Effector CD8-positive, alpha-beta T cell (primary cell): ENCODE results near the gene SPDYE3.
"Not testable (repeated sequence)": the region's sequence is repeated elsewhere in the genome, so short reads cannot be mapped to it uniquely, and the experiment has no call there.

Source experiments
- DNase-seq: peaks from one replicate; lab custom pipeline; 2025; lab: John Stamatoyannopoulos, UW

The SPDYE3 gene

GRCh38 chr7:100349757-100350156 is 42.3 kb downstream of the SPDYE3 start:
- no peak for DNase-seq

GRCh38 chr7:100351657-100352058 is 44.2 kb downstream of the SPDYE3 start:
- no peak for DNase-seq

- not testable (repeated sequence) for DNase-seq
Measured at GRCh38 chr7:100352230-100352781, 44.8 kb downstream of the SPDYE3 start.

GRCh38 chr7:100352984-100353684 is 45.6 kb downstream of the SPDYE3 start:
- no peak for DNase-seq

- DNase-seq = no peak
Measured at GRCh38 chr7:100353685-100354330, 46.3 kb downstream of the SPDYE3 start.

GRCh38 chr7:100356416-100357068 is 49.0 kb downstream of the SPDYE3 start:
- no peak for DNase-seq

GRCh38 chr7:100357131-100357561 is 49.6 kb downstream of the SPDYE3 start:
- no peak for DNase-seq

- DNase-seq = no peak
Measured at GRCh38 chr7:100358027-100358856, 50.7 kb downstream of the SPDYE3 start, which contains the start of gene PILRB. TSS of gene PILRB (plus strand) at chr7:100358117. CDS start at chr7:100358303, 186 bp downstream.

- no peak for DNase-seq
Measured at GRCh38 chr7:100358857-100359212, 51.3 kb downstream of the SPDYE3 start.

- DNase-seq = no peak
Measured at GRCh38 chr7:100360135-100360854, 52.8 kb downstream of the SPDYE3 start.

GRCh38 chr7:100363098-100363497 is 55.6 kb downstream of the SPDYE3 start:
- DNase-seq = no peak

- DNase-seq = not testable (repeated sequence)
Measured at GRCh38 chr7:100363797-100364196, 56.3 kb downstream of the SPDYE3 start.

- DNase-seq = no peak
Measured at GRCh38 chr7:100364480-100364879, 57.0 kb downstream of the SPDYE3 start.

GRCh38 chr7:100365998-100366367 is 58.5 kb downstream of the SPDYE3 start:
- not testable (repeated sequence) for DNase-seq

GRCh38 chr7:100366411-100367250 is 59.1 kb downstream of the SPDYE3 start:
- no peak for DNase-seq

- DNase-seq = no peak
Measured at GRCh38 chr7:100367251-100367620, 59.7 kb downstream of the SPDYE3 start.

- DNase-seq = no peak
Measured at GRCh38 chr7:100367676-100368613, 60.4 kb downstream of the SPDYE3 start.

GRCh38 chr7:100369105-100369504 is 61.6 kb downstream of the SPDYE3 start:
- DNase-seq = no peak

GRCh38 chr7:100370303-100370702 is 62.8 kb downstream of the SPDYE3 start:
- no peak for DNase-seq
